Smooth muscle cell of the brain vasculature (primary cell): Measurements from ENCODE around the gene PRKG1.
"Not testable (repeated sequence)": the region's sequence is repeated elsewhere in the genome, so short reads cannot be mapped to it uniquely, and the experiment has no call there.

Source experiments
- DNase-seq: peaks from one replicate; pipeline ENCODE4 v3.0.0-alpha.2; 2012; ENCODE audit warnings: low read depth, low spot score

The PRKG1 gene

GRCh38 chr10:52119507-52119906 lies 1045.2 kb downstream of the PRKG1 start:
- no peak for DNase-seq

GRCh38 chr10:52121688-52122087 lies 1047.4 kb downstream of the PRKG1 start:
- DNase-seq, result no peak

GRCh38 chr10:52128056-52128683 lies 1053.9 kb downstream of the PRKG1 start:
- DNase-seq, result no peak

GRCh38 chr10:52129410-52130178 lies 1055.3 kb downstream of the PRKG1 start:
- no peak for DNase-seq

GRCh38 chr10:52135101-52135500 lies 1060.8 kb downstream of the PRKG1 start:
- DNase-seq, result no peak

DNA sequence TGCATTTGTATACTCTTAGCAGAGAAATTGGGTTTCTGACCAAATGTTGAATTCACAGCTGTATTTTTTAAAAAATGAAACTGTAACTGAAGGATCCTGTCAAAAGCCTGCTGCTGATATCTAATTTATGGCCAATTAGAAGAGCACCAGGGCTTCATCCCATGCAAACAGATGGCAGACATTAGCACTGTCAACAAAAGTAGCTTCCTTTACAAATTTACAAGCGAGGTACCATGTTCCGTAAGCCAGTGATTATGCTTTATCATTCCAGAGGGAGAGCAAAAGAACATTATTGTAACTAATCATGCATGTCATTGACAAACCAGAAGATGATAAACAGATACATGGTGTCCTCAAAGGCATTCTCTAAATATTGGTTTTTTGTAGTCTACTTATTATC lies 1062.6 kb downstream of the PRKG1 start:
- no peak for DNase-seq

DNA sequence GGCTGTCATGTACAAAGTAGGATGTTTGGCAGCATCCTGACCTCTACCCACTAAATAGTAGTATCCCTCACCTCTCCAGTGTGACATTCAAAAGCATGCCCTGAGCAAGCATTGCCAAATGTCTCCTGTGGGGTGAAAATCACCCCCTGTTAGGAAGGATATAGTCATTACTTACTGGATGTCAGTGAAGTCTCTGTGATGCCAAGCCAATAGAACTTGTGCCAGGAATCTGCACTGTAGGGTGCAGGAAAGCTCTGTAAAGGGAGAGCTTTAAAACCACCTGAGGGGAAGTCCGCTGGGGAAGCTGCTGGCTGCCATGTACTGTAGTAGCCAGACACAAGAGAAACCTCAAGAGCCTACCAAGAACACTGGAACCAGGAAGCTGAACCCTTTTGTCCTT lies 1069.1 kb downstream of the PRKG1 start:
- DNase-seq, result peak; percentile 21

DNA sequence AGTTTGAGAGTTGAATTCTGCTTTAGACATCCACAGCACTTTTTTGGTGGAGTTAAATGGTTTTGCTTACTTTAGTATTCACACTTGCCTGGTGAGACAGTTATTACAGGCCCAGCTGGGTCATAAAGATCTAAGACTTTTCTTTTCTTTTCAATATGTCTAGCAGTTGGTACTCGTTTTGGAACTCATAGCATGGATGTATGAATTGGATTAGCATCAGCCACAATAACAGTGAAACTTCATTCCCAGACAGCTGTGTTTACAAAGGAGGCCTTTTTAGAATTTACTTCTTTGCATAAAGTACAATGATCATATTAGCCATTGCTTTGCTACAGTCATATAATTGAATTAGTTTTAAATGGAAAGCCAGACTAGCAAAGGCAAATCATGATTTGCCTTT lies 1071.3 kb downstream of the PRKG1 start:
- DNase-seq, result no peak

DNA sequence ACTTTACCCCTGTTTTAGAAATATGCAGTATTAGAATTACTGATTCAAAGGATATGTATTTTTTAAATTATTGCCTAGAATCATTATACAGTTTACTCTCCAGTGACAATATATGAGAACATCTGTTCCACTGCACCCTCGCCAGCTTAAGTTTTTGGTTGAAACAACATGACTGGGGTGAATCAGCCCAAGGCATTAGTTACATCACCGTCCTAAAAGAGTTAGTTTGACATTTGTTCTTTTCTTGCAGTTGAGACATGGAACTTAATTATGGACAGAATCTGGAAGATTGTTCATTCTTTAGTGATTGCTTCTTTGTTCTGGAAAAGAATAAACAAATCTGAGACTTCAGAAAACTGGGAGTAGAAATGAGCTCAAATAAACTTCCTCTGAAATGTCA lies 1072.5 kb downstream of the PRKG1 start:
- no peak for DNase-seq

DNA sequence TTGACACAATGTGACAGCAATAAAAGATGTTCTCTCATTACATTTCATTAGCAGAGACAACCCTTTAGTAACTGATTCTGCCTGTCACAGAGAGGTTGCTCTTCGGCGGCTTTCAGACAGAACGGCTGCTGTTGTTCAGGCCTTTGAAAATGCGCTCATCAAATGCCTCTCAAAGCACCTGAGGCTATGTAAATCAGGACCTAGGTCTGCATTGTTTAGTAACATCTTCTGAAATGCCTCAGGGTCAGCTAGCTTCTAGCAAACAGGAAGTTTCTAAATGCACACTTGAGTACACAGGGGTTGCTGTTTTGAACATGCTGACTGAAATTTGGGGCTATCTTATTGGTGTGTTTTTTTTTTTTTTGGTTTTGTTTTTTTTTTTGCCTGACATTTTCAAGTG lies 1096.5 kb downstream of the PRKG1 start:
- DNase-seq, result no peak

DNA sequence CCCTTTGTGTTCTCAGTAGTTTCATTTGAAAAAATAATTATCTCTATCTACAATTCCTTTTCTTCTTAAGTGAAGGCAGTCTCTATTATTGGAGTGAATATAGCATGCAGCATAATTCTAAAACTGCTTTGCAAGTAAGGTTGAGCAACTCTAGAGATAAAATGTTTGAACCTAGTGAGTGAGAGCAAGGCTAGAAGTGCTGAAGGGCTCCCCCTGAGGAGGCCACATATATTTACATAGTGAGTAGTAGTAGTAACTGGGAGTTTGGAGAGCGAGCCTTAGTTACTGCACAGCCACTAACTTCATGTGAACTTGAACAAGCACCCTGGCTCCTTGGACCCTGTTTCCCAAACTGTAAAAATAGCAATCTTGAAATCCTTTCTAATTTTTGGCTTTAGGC lies 1098.3 kb downstream of the PRKG1 start:
- DNase-seq, result no peak

DNA sequence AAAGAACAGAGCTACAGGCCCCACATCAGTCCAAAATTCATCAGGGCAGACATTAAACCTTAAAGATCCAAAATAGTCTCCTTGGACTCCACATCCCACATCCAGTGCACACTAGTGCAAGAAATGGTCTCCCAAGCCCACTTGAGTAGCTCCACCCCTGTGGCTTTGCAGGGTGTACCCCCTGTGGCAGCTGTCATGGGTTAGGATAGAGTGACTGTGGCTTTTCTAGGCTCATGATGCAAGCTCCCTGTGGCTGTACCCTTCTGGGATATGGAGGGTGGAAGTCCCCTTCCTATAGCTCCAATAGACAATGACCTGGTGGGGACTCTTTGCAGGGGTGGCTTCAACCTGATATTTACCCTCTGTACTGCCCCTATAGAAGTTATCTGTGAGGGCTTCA lies 1111.0 kb downstream of the PRKG1 start:
- DNase-seq, result no peak

- no peak for DNase-seq
These were observed 1113.4 kb downstream of the PRKG1 start for GRCh38 chr10:52187521-52188258.

DNA sequence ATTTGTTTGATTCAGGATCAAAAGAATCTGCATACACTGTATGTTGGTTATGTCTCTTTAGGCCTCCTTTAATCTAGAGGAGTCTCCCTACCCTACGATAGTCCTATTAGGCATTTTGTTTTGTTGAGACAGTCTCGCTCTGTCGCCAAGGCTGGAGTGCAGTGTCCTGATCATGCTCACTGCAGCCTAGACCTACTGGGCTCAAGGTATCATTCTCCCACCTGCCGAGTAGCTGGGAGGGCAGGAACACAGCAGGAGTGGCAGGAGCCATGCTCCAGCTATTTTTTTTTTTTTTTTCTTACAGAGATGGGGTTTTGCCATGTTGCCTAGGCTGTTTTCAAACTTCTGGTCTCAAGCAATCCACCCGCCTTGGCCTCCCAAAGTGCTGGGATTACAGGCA lies 1116.8 kb downstream of the PRKG1 start:
- no peak for DNase-seq

DNA sequence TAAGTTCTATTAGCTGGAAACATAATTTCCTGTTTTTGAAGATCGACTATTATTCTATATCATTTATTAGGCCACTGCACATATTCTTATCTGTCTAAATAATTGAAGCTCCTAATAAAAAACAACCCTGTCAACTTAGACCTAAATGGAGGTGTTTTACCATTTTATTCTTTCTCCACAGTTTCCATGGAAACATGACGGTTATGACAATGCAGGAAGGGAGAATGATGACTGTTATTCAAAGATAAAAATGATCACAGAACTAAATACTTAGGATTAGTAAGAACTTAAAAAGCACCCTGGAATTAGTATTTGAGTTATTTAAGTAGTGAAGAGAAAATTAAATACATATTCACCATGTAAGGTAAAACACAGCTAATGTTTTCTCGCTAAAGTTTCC lies 1119.9 kb downstream of the PRKG1 start:
- no peak for DNase-seq

DNA sequence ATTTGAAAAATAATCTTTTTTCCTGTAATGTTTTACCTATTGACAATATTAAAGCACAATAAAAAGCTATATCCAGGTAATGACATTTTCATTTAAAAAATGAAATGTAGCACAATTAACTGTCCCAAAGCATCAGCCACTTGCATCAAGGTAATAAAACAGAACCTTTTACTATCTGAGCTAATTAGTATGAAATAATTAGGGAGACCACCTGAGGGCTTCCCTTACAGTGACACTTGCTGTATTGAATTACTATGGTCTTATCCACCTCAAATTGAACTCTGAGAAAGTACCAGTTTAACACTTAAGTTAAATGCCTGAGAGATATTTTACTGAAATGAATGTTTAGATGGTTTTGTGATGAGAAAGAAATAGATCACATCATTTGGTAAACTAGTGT lies 1120.4 kb downstream of the PRKG1 start:
- no peak for DNase-seq

DNA sequence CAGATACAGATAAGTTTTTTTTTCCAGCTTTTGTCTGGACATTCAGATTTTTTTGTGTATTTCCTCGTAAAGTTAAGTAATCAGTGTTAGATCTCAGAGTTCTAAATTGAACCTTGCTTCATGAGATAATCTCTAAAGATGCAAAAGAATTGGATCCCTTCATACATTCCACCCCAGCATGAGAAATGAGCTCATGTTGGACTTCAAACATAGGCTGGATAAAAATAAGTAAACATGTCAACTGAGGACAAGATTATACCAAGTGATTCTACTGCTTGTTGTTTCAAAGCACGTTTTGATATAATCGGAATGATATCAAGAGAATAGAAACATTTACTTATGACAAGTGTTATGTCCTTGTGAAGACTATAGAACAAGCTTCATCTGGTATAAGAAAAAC lies 1122.8 kb downstream of the PRKG1 start:
- no peak for DNase-seq

DNA sequence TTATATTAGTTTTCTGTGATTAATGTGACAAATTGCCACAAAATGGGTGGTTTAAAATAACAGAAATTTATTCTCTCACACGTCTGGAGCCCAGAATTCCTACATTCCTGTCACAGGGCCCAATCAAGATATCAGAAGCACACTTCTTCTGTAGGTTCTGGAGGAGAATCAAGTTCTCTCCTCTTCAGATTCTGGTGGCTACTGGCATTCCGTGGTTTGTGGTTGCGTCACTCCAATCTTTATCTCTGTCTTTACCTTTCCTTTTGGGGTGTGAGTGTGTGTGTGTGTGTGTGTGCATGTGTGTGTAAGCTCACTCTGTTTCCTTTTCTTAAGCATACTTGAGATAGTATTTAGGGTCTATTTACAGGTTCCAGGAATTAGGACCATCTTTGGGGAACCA lies 1124.3 kb downstream of the PRKG1 start:
- no peak for DNase-seq

DNA sequence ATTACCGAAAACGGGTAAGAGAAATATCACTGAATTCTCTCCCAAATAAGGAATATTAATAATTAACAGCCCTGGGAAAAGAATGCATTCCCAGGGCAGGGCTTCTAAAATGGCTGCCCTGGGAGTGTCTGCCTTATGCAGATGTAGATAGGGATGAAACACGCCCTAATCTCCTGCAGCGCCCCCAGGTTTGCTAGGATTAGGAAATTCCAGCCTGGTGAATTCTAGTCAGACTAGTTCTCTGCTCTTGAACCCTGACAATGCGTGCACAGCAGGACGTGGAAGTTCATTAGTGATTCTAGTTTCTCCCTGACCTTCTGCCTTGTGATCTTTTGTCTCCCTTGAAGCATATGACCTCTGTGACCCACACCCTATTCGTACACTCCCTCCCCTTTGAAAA lies 1130.6 kb downstream of the PRKG1 start:
- not testable (repeated sequence) for DNase-seq

DNA sequence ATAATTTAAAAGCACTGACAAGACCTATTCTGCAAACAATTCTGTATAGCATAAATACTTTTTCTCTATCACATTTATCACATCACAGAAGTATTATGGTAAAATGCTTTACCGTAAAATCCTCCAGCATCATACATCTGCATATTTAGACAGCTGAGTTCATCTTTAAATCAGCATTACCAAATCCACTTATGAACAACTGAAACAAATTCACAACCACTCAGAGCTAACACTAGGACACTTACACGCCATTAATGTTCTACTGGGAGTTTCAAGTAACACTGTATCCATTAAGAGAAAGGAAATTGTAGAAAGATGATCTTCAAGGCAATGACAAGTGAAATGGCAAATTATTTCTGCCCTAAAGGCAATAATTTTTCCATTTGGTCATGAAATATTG lies 1134.1 kb downstream of the PRKG1 start:
- no peak for DNase-seq

DNA sequence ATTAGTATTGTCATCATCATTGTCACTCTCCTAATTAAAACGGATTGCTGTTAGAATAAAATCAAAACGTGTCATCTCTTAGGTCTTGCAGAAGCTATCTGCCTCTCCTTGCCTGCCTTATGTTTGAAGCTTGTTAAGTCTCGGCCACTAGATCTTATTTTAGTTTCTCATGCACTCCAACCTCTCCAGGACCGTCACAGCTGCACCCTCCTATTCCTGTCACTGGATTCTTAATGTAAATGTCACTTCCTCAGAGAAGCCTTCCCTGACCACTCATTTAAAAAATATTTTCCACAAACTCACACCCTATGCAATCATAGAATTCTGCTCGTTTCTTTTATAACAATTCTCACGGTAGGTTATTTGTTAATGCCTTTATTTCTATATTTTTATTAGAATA lies 1135.9 kb downstream of the PRKG1 start:
- no peak for DNase-seq

- no peak for DNase-seq
These were observed 1137.8 kb downstream of the PRKG1 start for GRCh38 chr10:52212062-52212461.

- no peak for DNase-seq
These were observed 1138.5 kb downstream of the PRKG1 start for GRCh38 chr10:52212802-52213201.
